GM10266 (cell line): Measurements from ENCODE around the gene SLC12A8.

Experiments used
- DNase-seq: peaks from one replicate; pipeline ENCODE4 v3.0.0; 2012; ENCODE audit errors: extremely low spot score
- CTCF ChIP-seq: IDR thresholded peaks from 2 replicates; pipeline ENCODE4 v1.5.1; 2012; ENCODE audit warnings: mild to moderate bottlenecking, low read depth; ENCODE audit not compliant: control insufficient read depth, insufficient read depth; ENCODE audit errors: missing control alignments

Gene SLC12A8

DNA sequence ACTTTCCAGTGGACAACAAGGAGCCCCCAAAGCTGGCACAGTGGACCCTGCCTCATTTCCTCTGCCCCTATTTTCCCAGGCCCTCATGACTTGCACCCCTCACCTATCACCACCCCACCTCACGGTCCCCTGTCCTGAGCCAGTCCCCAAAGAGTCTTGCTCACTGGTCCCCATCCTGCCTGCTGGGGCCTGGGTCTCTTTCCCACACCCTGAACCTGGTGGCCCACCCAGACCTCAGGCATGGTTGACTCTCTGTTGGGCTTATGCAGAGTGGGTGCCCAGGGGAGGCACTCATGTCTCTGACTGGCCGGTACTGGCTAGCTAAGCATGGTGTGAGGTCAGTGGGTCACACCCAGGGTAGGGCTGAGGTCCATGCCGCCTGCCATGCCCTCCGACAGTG, 73.2 kb downstream of the SLC12A8 start:
- TF ChIP-seq CTCF = no peak
- no peak for DNase-seq

DNA sequence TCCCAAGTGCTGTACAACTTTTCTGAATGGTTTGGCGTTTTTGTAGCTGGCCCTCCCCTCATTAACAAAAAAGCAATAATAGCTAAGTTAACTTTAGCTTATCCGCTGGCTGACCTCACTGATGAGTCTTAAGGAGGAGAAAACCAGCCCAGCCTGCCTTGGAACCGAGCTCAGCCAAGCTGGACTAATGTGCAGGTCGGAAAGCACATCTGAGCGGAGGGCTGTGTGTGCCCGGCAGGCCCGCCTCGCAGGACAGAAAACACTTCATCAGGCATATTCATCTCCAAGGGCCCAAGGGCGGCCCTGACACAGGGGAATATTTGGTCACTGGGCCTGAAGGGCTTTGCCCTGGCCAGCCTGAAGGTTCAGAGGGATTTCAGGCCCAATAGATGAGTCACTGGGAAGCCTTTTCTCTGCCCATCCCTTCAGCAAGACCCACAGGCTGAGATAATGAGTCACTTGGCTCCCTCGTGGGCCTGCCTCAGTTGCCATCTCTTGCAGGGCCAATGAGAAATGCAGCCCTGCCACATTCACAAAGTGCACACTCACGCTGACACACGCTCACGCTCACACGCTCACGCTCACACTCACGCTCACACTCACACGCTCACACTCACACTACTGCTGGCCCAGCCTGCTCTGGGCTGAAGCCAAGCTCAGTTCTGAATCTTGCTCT, 75.1 kb downstream of the SLC12A8 start:
- DNase-seq = no peak
- TF ChIP-seq CTCF = no peak

GRCh38 chr3:125136966-125137357, 75.6 kb downstream of the SLC12A8 start:
- DNase-seq = no peak
- TF ChIP-seq CTCF = no peak

DNA sequence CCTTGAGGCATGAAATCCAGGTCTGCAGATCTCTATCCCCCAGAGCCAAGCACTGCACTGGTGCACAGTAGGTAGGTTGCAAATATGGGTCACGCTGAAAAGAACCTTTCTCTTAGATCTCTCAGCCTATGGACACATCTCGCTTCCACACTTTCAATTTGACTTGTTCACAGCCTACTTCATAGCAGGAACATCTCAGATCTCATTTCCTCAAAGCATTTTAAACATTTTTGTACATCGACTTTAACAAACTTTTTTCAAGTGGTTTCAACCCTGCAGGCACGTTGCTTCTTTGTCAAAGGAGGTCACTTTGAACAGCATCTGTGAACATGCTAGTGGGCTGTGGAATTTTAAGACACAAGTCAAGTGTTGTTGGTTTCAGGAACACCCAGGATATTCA, 76.0 kb downstream of the SLC12A8 start:
- no peak for DNase-seq
- no peak for TF ChIP-seq CTCF

- no peak for DNase-seq
- TF ChIP-seq CTCF = no peak
Observed at GRCh38 chr3:125134952-125135351, 77.6 kb downstream of the SLC12A8 start.

GRCh38 chr3:125132815-125133214, 79.7 kb downstream of the SLC12A8 start:
- TF ChIP-seq CTCF = no peak
- peak; percentile 39 for DNase-seq

GRCh38 chr3:125129512-125129997, 83.0 kb downstream of the SLC12A8 start:
- no peak for DNase-seq
- TF ChIP-seq CTCF = no peak
